ENCODE results near the gene MGAT5. TPM values are rescaled to one million over a fixed set of nuclear protein-coding genes. Genes with fewer than 3 reads are reported as not detected.

The MGAT5 gene
- total RNA-seq, 6 experiments from 2014 or later = 4.5 to 16.0 (median 10.0) TPM

GRCh38 chr2:134379722-134380121, 125.8 kb downstream of the MGAT5 start:
- DNase-seq (no peak), ATAC-seq (no peak)
- no peak overlapping the region for H3K4me3 ChIP-seq
- no peaks in the 10 kb centered on the region for H3K9me3 ChIP-seq
- no peaks in the 10 kb centered on the region for H3K27me3 ChIP-seq
- 75% methylated on average over 2 of the region's 3 CpGs for WGBS (ENCODE audit: insufficient coverage, low coverage, low lambda C conversion rate, missing lambda C conversion rate)
- TF ChIP-seq CTCF (IDR thresholded peaks at IDR 0.05) (no peak), POLR2A (IDR thresholded peaks at IDR 0.05) (no peak)
- intact Hi-C loops (cut with DNase I) = no loop called here
- H3K4me1 ChIP-seq = peaks cover 0 to 6% (median 0%) of the 10 kb centered on the region in 4 donors
- no peaks in the 10 kb centered on the region for H3K36me3 ChIP-seq
- H3K27ac ChIP-seq = no peak overlapping the region

GRCh38 chr2:134381141-134381540, 127.3 kb downstream of the MGAT5 start:
- no peaks in the 10 kb centered on the region for H3K9me3 ChIP-seq
- no peak overlapping the region for H3K4me3 ChIP-seq
- H3K4me1 ChIP-seq = peaks cover 0 to 4% (median 0%) of the 10 kb centered on the region in 4 donors
- 91% methylated on average over 1 of the region's 1 CpG for WGBS (ENCODE audit: insufficient coverage, low coverage, low lambda C conversion rate, missing lambda C conversion rate)
- intact Hi-C loops (cut with DNase I) = no loop called here
- no peak overlapping the region for H3K27ac ChIP-seq
- DNase-seq (no peak), ATAC-seq (no peak)
- H3K27me3 ChIP-seq = no peaks in the 10 kb centered on the region
- TF ChIP-seq CTCF (IDR thresholded peaks at IDR 0.05) (no peak), POLR2A (IDR thresholded peaks at IDR 0.05) (no peak)
- H3K36me3 ChIP-seq = no peaks in the 10 kb centered on the region

DNA sequence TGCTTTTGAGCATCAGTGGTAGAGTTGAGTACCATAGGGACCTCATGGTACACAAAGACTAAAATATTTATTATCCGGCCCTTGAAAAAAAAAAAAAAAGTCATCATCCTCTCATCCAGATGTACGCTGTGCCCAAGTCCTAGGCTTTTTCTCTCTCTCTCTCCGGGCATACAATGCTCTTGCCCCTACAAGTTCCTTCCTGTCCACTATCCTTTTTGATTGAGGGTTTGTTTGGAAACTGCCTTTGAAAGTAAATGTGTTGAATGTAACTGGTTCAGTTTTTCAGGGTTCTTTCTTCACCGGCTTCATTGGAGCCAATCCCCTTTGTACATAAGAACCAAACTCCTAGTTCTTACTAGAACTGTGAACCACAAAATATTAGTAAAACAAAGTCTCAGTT, 130.3 kb downstream of the MGAT5 start:
- intact Hi-C loops (cut with DNase I) = no loop called here
- DNase-seq = no peak
- no peak for ATAC-seq
- no peak overlapping the region for H3K4me3 ChIP-seq
- H3K4me1 ChIP-seq = no peaks in the 10 kb centered on the region
- H3K9me3 ChIP-seq = no peaks in the 10 kb centered on the region
- TF ChIP-seq POLR2A (IDR thresholded peaks at IDR 0.05) (no peak), CTCF (IDR thresholded peaks at IDR 0.05) (no peak)
- 94% methylated on average over 4 of the region's 4 CpGs for WGBS (ENCODE audit: insufficient coverage, low coverage, low lambda C conversion rate, missing lambda C conversion rate)
- no peak overlapping the region for H3K27ac ChIP-seq
- no peaks in the 10 kb centered on the region for H3K36me3 ChIP-seq
- H3K27me3 ChIP-seq = no peaks in the 10 kb centered on the region

DNA sequence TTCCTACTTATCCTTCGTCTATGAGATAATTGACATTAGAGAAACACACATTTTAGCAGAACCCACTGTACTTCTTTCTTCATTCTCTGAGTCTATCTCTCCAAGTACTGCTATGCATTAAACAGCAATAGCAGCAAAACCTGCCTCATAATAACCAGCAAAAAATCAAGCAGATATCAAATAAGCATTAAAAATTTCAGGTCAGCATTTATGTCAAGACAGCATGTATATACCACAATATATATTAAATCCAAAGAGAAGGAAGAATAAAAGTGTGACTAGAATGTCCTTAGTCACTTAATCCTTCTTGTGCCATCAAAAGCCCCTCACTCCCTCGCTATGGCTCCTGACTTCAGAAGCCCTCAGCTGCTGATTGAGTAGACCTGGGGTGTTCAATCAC, 131.3 kb downstream of the MGAT5 start:
- ATAC-seq = no peak
- Histone ChIP-seq H3K27me3 (no peaks in the 10 kb centered on the region), H3K4me1 (no peaks in the 10 kb centered on the region), H3K36me3 (peaks cover 0 to 3% (median 0%) of the 10 kb centered on the region in 4 donors), H3K4me3 (no peak overlapping the region), H3K9me3 (no peaks in the 10 kb centered on the region), H3K27ac (no peak overlapping the region)
- 86% methylated on average over 2 of the region's 2 CpGs for WGBS (ENCODE audit: insufficient coverage, low coverage, low lambda C conversion rate, missing lambda C conversion rate)
- no peak for DNase-seq
- intact Hi-C loops (cut with DNase I) = no loop called here
- no peak for TF ChIP-seq POLR2A (IDR thresholded peaks at IDR 0.05)
- no peak for TF ChIP-seq CTCF (IDR thresholded peaks at IDR 0.05)

GRCh38 chr2:134386310-134386709, 132.4 kb downstream of the MGAT5 start:
- H3K27ac ChIP-seq = no peak overlapping the region
- DNase-seq = no peak
- no peak overlapping the region for H3K4me3 ChIP-seq
- WGBS (ENCODE audit: insufficient coverage, low coverage, low lambda C conversion rate, missing lambda C conversion rate) = 97% methylated on average over 3 of the region's 3 CpGs
- H3K9me3 ChIP-seq = no peaks in the 10 kb centered on the region
- no peak for TF ChIP-seq CTCF (IDR thresholded peaks at IDR 0.05)
- no peaks in the 10 kb centered on the region for H3K4me1 ChIP-seq
- H3K27me3 ChIP-seq = no peaks in the 10 kb centered on the region
- peaks cover 0 to 3% (median 0%) of the 10 kb centered on the region in 4 donors for H3K36me3 ChIP-seq
- intact Hi-C loops (cut with DNase I) = no loop called here
- ATAC-seq = no peak
